AG09319 (cell line): ENCODE results near the gene CAPNS2.

ENCODE experiments used
- DNase-seq: peaks from one replicate; pipeline ENCODE4 v3.0.0-alpha.2; 2010; ENCODE audit warnings: low read depth; ENCODE audit errors: extremely low read depth
- CTCF ChIP-seq: IDR thresholded peaks from 2 replicates; pipeline ENCODE4 v1.5.1; 2011; ENCODE audit warnings: low read depth, mild to moderate bottlenecking, inconsistent platforms, low read length, moderate library complexity

Gene CAPNS2

GRCh38 chr16:55534756-55535155, 31.7 kb upstream of the CAPNS2 start:
- no peak for TF ChIP-seq CTCF

GRCh38 chr16:55539049-55539448, 27.4 kb upstream of the CAPNS2 start:
- no peak for DNase-seq
- TF ChIP-seq CTCF = no peak

More at GRCh38 chr16:55534756-55535155, 31.7 kb upstream of the CAPNS2 start:
- DNase-seq = no peak

- DNase-seq = no peak
- no peak for TF ChIP-seq CTCF
Measured at GRCh38 chr16:55539488-55539887, 27.0 kb upstream of the CAPNS2 start.

GRCh38 chr16:55540221-55540620, 26.3 kb upstream of the CAPNS2 start:
- DNase-seq = no peak
- TF ChIP-seq CTCF = no peak

- DNase-seq = no peak
Measured at GRCh38 chr16:55542459-55543082, 23.9 kb upstream of the CAPNS2 start.

GRCh38 chr16:55543472-55543871, 23.0 kb upstream of the CAPNS2 start:
- DNase-seq = no peak
- no peak for TF ChIP-seq CTCF

More at GRCh38 chr16:55542459-55543082, 23.9 kb upstream of the CAPNS2 start:
- no peak for TF ChIP-seq CTCF

- DNase-seq = no peak
Measured at GRCh38 chr16:55552621-55553020, 13.9 kb upstream of the CAPNS2 start.

More at GRCh38 chr16:55552621-55553020, 13.9 kb upstream of the CAPNS2 start:
- no peak for TF ChIP-seq CTCF
